Measurements from ENCODE around the gene ACBD3.

The ACBD3 gene

GRCh38 chr1:226110249-226111097 lies 76.1 kb downstream of the ACBD3 start:
- peak; percentile 47 for DNase-seq

GRCh38 chr1:226109829-226110248 lies 76.7 kb downstream of the ACBD3 start:
- peak; percentile 54 for DNase-seq

GRCh38 chr1:226108935-226109828 lies 77.4 kb downstream of the ACBD3 start:
- DNase-seq, result no peak

- no peak for DNase-seq
Measured at GRCh38 chr1:226107471-226108460, 78.8 kb downstream of the ACBD3 start.

- DNase-seq, result no peak
Measured at GRCh38 chr1:226104671-226105121, 81.8 kb downstream of the ACBD3 start.

- DNase-seq, result no peak
Measured at GRCh38 chr1:226100436-226101391, 85.8 kb downstream of the ACBD3 start.

- no peak for DNase-seq
Measured at GRCh38 chr1:226098870-226099835, 87.4 kb downstream of the ACBD3 start.

GRCh38 chr1:226097866-226098625 lies 88.5 kb downstream of the ACBD3 start:
- DNase-seq, result no peak

GRCh38 chr1:226095286-226095685 lies 91.3 kb downstream of the ACBD3 start:
- no peak for DNase-seq
